GM18909 (cell line): ENCODE results near the gene ZFYVE27.

Experiments
- ATAC-seq: cut with Tn5 transposase; IDR thresholded peaks from one replicate; pipeline ENCODE4 v1.9.1; 2021; ENCODE audit warnings: mild to moderate bottlenecking; ENCODE audit not compliant: unreplicated experiment, poor library complexity

ZFYVE27 gene

GRCh38 chr10:97766996-97767924 lies 30.3 kb downstream of the ZFYVE27 start:
- no peak for ATAC-seq

- ATAC-seq: no peak
Observed at GRCh38 chr10:97768322-97769315, 31.7 kb downstream of the ZFYVE27 start.

GRCh38 chr10:97770255-97770654 lies 33.3 kb downstream of the ZFYVE27 start:
- no peak for ATAC-seq

- ATAC-seq: no peak
Observed at GRCh38 chr10:97771055-97771891, 34.3 kb downstream of the ZFYVE27 start.

GRCh38 chr10:97771913-97772823 lies 35.2 kb downstream of the ZFYVE27 start, which contains the start of gene SFRP5:
TSS of gene SFRP5 (minus strand) at chr10:97771999. CDS start at chr10:97771833, 166 bp downstream.
- ATAC-seq: no peak

- no peak for ATAC-seq
Observed at GRCh38 chr10:97773096-97773495, 36.2 kb downstream of the ZFYVE27 start.

- no peak for ATAC-seq
Observed at GRCh38 chr10:97774811-97775294, 37.9 kb downstream of the ZFYVE27 start.

GRCh38 chr10:97777143-97777542 lies 40.2 kb downstream of the ZFYVE27 start:
- no peak for ATAC-seq

GRCh38 chr10:97778452-97779302 lies 41.7 kb downstream of the ZFYVE27 start:
- no peak for ATAC-seq

- ATAC-seq: no peak
Observed at GRCh38 chr10:97779492-97779891, 42.6 kb downstream of the ZFYVE27 start.

- ATAC-seq: no peak
Observed at GRCh38 chr10:97779975-97780374, 43.0 kb downstream of the ZFYVE27 start.

GRCh38 chr10:97780841-97781617 lies 44.1 kb downstream of the ZFYVE27 start:
- ATAC-seq: no peak

- no peak for ATAC-seq
Observed at GRCh38 chr10:97781618-97782331, 44.8 kb downstream of the ZFYVE27 start.

- ATAC-seq: no peak
Observed at GRCh38 chr10:97782455-97783228, 45.7 kb downstream of the ZFYVE27 start.

GRCh38 chr10:97784200-97784810 lies 47.4 kb downstream of the ZFYVE27 start:
- ATAC-seq: no peak
